HEK293 (cell line): ENCODE results near the gene CRELD1.

Experiments
- CTCF ChIA-PET: fragments of 350-600 bp; formaldehyde crosslinking; extraction: SDS; loops from one replicate; lab custom pipeline; 2021; ENCODE audit warnings: antibody characterized with exemption; lab: Yijun Ruan, JAX
- POLR2A ChIA-PET: fragments of 300-600 bp; formaldehyde crosslinking; extraction: SDS; loops from one replicate; lab custom pipeline; 2020; ENCODE audit warnings: antibody characterized with exemption, inconsistent platforms; lab: Yijun Ruan, JAX
- H3K27ac ChIP-seq: fragments of 200-500 bp; sonication (Bioruptor generic); 2 replicates; pipeline ENCODE4 v1.5.1; 2014; ENCODE audit warnings: low read depth, low read length, control low read depth, inconsistent platforms; ENCODE audit errors: extremely low read depth
- H3K36me3 ChIP-seq, 2 experiments: fragments of 200-500 bp in 1 of 2; sonication (Bioruptor generic) in 1 of 2; 1 replicate in 1 of 2; 2 replicates in 1 of 2; pipeline ENCODE4 v1.5.1; 2014 to 2017; ENCODE audit warnings: inconsistent platforms in 2 of 2, low read length in 2 of 2; ENCODE audit not compliant: control insufficient read depth in 2 of 2, insufficient read depth in 1 of 2
- H3K4me1 ChIP-seq: fragments of 200-500 bp; sonication (Bioruptor generic); 2 replicates; pipeline ENCODE4 v1.5.1; 2014; ENCODE audit warnings: mild to moderate bottlenecking, low read length, inconsistent platforms; ENCODE audit not compliant: control insufficient read depth, insufficient read depth
- H3K4me3 ChIP-seq: 2 replicates; pipeline ENCODE4 v1.5.1; 2011; ENCODE audit warnings: low read depth, mild to moderate bottlenecking, control low read depth, low read length, moderate library complexity
- H3K9me3 ChIP-seq: fragments of 200-500 bp; sonication (Bioruptor generic); 2 replicates; pipeline ENCODE4 v1.5.1; 2014; ENCODE audit warnings: low read depth, low read length, inconsistent platforms; ENCODE audit not compliant: control insufficient read depth, insufficient read depth
- HOXC10 ChIP-seq: sonication (generic); formaldehyde crosslinking; IDR thresholded peaks from 2 replicates; pipeline ENCODE4 v1.8.1; 2023; ENCODE audit warnings: mild to moderate bottlenecking, missing genetic modification reagents
- KLF9 ChIP-seq: fragments of 450-650 bp; formaldehyde crosslinking; IDR thresholded peaks from 2 replicates; pipeline ENCODE4 v1.5.1; 2016; ENCODE audit warnings: missing biosample characterization, missing genetic modification characterization, low read depth
- PRDM1 ChIP-seq: fragments of 450-650 bp; formaldehyde crosslinking; IDR thresholded peaks from 2 replicates; pipeline ENCODE4; 2016; ENCODE audit warnings: missing biosample characterization, missing genetic modification characterization
- SCRT2 ChIP-seq: fragments of 450-650 bp; formaldehyde crosslinking; IDR thresholded peaks from 2 replicates; pipeline ENCODE4 v1.5.1; 2016; ENCODE audit warnings: missing biosample characterization, missing genetic modification characterization
- ZBTB6 ChIP-seq: fragments of 450-650 bp; formaldehyde crosslinking; IDR thresholded peaks from 2 replicates; pipeline ENCODE4 v1.5.1; 2017; ENCODE audit warnings: missing biosample characterization, missing genetic modification characterization
- ZIC2 ChIP-seq: fragments of 450-650 bp; formaldehyde crosslinking; IDR thresholded peaks from 2 replicates; pipeline ENCODE4 v1.5.1; 2016; ENCODE audit warnings: missing biosample characterization, missing genetic modification characterization
- ZNF121 ChIP-seq: fragments of 450-650 bp; formaldehyde crosslinking; IDR thresholded peaks from 2 replicates; pipeline ENCODE4 v1.5.1; 2016; ENCODE audit warnings: missing biosample characterization, missing genetic modification characterization
- ZNF133 ChIP-seq: fragments of 450-650 bp; formaldehyde crosslinking; IDR thresholded peaks from 2 replicates; pipeline ENCODE4 v1.5.1; 2016; ENCODE audit warnings: missing biosample characterization, missing genetic modification characterization
- ZNF677 ChIP-seq: fragments of 450-650 bp; IDR thresholded peaks from 2 replicates; pipeline ENCODE4 v1.5.0; 2018; ENCODE audit warnings: missing biosample characterization, mild to moderate bottlenecking, missing genetic modification characterization, moderate library complexity
- ZNF791 ChIP-seq: fragments of 450-650 bp; formaldehyde crosslinking; IDR thresholded peaks from 2 replicates; pipeline ENCODE4 v1.5.1; 2016; ENCODE audit warnings: missing biosample characterization, missing genetic modification characterization
- ZSCAN23 ChIP-seq: fragments of 450-650 bp; formaldehyde crosslinking; IDR thresholded peaks from 2 replicates; pipeline ENCODE4 v1.5.1; 2016; ENCODE audit warnings: missing biosample characterization, missing genetic modification characterization
- TF ChIP-seq, protein P1 (sequence below): fragments of 450-650 bp; formaldehyde crosslinking; conservative IDR thresholded peaks from 2 replicates; pipeline ENCODE4 v1.5.1; 2016; ENCODE audit warnings: low read depth, missing biosample characterization, missing genetic modification characterization
- TF ChIP-seq, protein P2 (sequence below): fragments of 450-650 bp; IDR thresholded peaks from 2 replicates; pipeline ENCODE4 v1.5.1; 2018; ENCODE audit warnings: missing biosample characterization, mild to moderate bottlenecking, missing genetic modification characterization
- TF ChIP-seq, protein P3 (sequence below): fragments of 450-650 bp; formaldehyde crosslinking; IDR thresholded peaks from 2 replicates; pipeline ENCODE4 v1.5.1; 2016; ENCODE audit warnings: missing biosample characterization, missing genetic modification characterization

CRELD1 gene

DNA sequence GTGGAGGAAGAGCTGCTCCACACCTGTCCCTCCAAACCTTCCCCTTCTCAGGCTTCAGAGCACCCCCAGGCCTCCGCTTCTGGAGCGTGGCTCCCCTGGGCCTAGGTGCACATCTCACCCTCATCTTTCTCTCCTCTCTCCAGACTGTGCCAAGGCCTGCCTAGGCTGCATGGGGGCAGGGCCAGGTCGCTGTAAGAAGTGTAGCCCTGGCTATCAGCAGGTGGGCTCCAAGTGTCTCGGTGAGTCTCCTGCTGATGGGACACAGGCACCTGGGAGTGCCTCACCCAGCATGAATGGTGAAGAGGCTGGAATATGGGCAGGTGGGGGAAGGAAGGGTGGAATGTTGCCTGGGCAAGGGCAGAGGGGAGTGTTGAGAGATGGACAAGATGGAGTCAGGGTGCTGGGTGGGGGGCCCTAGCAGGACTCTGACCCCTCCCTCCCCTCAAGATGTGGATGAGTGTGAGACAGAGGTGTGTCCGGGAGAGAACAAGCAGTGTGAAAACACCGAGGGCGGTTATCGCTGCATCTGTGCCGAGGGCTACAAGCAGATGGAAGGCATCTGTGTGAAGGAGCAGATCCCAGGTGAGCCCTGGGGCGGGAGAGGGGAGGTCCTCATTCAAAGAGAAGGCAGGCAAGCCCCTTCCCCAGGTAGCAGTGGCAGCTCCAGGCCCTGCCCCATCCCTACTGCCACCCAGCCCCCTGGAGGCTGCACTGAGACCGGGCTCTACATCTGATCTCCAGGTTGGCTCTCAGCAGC, 9.5 kb downstream of the CRELD1 start:
- Histone ChIP-seq H3K4me3 (no peak overlapping the region), H3K27ac (no peak overlapping the region), H3K36me3 (peaks cover 0 to 47% of the 10 kb centered on the region in 2 experiments; a peak in 1 of 3 replicates), H3K4me1 (no peaks in the 10 kb centered on the region), H3K9me3 (no peaks in the 10 kb centered on the region)
- TF ChIP-seq ZIC2 (peak; percentile 51; the same call in 1 of the 2 replicates), PRDM1 (tag by site-specific recombination) (no peak)
- ChIA-PET POLR2A (interaction anchor here (1.2 to 4.0 kb wide), 2 partner anchors 9 to 10 kb away, joined by 4 to 23 read pairs; partner anchors contain the start of genes CRELD1 and PRRT3), CTCF (interaction anchor here (0.9 to 1.6 kb wide), 3 partner anchors 10 to 13 kb away, joined by 3 to 6 read pairs (median 5); partner anchors contain the start of gene CRELD1)

DNA sequence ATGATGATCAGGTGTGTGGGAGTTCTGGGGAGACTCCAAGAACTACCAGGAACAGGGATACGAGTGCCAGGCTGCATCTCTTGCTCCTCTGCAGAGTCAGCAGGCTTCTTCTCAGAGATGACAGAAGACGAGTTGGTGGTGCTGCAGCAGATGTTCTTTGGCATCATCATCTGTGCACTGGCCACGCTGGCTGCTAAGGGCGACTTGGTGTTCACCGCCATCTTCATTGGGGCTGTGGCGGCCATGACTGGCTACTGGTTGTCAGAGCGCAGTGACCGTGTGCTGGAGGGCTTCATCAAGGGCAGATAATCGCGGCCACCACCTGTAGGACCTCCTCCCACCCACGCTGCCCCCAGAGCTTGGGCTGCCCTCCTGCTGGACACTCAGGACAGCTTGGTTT, 10.6 kb downstream of the CRELD1 start:
- Histone ChIP-seq H3K4me3 (no peak overlapping the region), H3K9me3 (no peaks in the 10 kb centered on the region), H3K4me1 (no peaks in the 10 kb centered on the region), H3K27ac (no peak overlapping the region), H3K36me3 (peaks cover 0 to 52% of the 10 kb centered on the region in 2 experiments; a peak in 1 of 3 replicates)
- ChIA-PET CTCF (interaction anchor here (0.5 kb wide), 1 partner anchor 444 kb away, joined by 3 read pairs; no protein-coding TSS in a partner anchor), POLR2A (interaction anchor here (1.2 to 4.0 kb wide), 2 partner anchors 10 to 11 kb away, joined by 3 to 23 read pairs; partner anchors contain the start of gene CRELD1)
- TF ChIP-seq ZNF121 (tag by site-specific recombination) (no peak), SCRT2 (tag by site-specific recombination) (peak; percentile 59; the same call in 1 of the 2 replicates)

DNA sequence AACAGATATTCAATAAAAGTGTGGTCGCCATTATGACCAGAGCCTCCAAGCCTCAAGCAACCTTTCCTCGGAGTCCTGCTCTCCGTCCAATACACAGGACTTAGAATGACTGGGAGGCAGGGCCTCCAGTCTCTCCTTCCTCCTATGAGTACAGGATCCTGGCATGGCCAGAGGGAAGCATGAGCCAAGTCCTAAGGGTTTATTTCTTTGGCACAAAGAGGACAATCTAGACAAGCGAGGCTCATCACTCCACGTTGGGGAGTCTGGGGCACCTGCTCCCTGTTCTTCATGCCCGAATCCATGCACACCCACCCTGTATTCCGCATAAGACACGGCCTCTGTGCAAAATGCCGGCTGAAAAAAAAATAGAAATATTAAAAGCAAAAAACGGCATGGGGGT, 11.7 kb downstream of the CRELD1 start:
- Histone ChIP-seq H3K36me3 (peaks cover 0 to 58% of the 10 kb centered on the region in 2 experiments; a peak in 1 of 3 replicates), H3K4me3 (no peak overlapping the region), H3K4me1 (no peaks in the 10 kb centered on the region), H3K9me3 (no peaks in the 10 kb centered on the region), H3K27ac (no peak overlapping the region)
- TF ChIP-seq ZNF791 (no peak), HOXC10 (no peak)
- CTCF ChIA-PET: interaction anchor here (1.0 to 2.3 kb wide), 9 partner anchors 9 to 196 kb away, joined by 3 to 19 read pairs (median 5); partner anchors contain the start of genes CRELD1 and OGG1
- POLR2A ChIA-PET: interaction anchor here (1.6 to 4.0 kb wide), 2 partner anchors 12 to 66 kb away, joined by 6 to 23 read pairs; partner anchors contain the start of gene CRELD1

GRCh38 chr3:9946112-9947024, 12.7 kb downstream of the CRELD1 start:
- Histone ChIP-seq H3K27ac (peak overlapping the region; percentile 69; the same call in 1 of the 2 replicates), H3K4me3 (peak overlapping the region; percentile 50)
- POLR2A ChIA-PET: interaction anchor here (0.5 to 1.9 kb wide), 26 partner anchors 8 to 590 kb away, joined by 3 to 33 read pairs (median 4); partner anchors contain the start of genes CRELD1, EMC3, IL17RC and JAGN1
- TF ChIP-seq ZSCAN23 (tag by site-specific recombination): no peak
- TF ChIP-seq ZNF677: no peak
- no peak for TF ChIP-seq ZBTB6 (tag by site-specific recombination)
- TF ChIP-seq, protein P1, sequence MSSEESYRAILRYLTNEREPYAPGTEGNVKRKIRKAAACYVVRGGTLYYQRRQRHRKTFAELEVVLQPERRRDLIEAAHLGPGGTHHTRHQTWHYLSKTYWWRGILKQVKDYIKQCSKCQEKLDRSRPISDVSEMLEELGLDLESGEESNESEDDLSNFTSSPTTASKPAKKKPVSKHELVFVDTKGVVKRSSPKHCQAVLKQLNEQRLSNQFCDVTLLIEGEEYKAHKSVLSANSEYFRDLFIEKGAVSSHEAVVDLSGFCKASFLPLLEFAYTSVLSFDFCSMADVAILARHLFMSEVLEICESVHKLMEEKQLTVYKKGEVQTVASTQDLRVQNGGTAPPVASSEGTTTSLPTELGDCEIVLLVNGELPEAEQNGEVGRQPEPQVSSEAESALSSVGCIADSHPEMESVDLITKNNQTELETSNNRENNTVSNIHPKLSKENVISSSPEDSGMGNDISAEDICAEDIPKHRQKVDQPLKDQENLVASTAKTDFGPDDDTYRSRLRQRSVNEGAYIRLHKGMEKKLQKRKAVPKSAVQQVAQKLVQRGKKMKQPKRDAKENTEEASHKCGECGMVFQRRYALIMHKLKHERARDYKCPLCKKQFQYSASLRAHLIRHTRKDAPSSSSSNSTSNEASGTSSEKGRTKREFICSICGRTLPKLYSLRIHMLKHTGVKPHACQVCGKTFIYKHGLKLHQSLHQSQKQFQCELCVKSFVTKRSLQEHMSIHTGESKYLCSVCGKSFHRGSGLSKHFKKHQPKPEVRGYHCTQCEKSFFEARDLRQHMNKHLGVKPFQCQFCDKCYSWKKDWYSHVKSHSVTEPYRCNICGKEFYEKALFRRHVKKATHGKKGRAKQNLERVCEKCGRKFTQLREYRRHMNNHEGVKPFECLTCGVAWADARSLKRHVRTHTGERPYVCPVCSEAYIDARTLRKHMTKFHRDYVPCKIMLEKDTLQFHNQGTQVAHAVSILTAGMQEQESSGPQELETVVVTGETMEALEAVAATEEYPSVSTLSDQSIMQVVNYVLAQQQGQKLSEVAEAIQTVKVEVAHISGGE (tag by site-specific recombination): 0 out of 2 replicates have a peak, but pooled peaks have one; percentile 10
- TF ChIP-seq KLF9 (tag by site-specific recombination): peak; percentile 62
- TF ChIP-seq ZNF133: no peak
- TF ChIP-seq, protein P2, sequence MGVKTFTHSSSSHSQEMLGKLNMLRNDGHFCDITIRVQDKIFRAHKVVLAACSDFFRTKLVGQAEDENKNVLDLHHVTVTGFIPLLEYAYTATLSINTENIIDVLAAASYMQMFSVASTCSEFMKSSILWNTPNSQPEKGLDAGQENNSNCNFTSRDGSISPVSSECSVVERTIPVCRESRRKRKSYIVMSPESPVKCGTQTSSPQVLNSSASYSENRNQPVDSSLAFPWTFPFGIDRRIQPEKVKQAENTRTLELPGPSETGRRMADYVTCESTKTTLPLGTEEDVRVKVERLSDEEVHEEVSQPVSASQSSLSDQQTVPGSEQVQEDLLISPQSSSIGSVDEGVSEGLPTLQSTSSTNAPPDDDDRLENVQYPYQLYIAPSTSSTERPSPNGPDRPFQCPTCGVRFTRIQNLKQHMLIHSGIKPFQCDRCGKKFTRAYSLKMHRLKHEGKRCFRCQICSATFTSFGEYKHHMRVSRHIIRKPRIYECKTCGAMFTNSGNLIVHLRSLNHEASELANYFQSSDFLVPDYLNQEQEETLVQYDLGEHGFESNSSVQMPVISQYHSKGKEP (tag by site-specific recombination): peak; percentile 82
- TF ChIP-seq, protein P3, sequence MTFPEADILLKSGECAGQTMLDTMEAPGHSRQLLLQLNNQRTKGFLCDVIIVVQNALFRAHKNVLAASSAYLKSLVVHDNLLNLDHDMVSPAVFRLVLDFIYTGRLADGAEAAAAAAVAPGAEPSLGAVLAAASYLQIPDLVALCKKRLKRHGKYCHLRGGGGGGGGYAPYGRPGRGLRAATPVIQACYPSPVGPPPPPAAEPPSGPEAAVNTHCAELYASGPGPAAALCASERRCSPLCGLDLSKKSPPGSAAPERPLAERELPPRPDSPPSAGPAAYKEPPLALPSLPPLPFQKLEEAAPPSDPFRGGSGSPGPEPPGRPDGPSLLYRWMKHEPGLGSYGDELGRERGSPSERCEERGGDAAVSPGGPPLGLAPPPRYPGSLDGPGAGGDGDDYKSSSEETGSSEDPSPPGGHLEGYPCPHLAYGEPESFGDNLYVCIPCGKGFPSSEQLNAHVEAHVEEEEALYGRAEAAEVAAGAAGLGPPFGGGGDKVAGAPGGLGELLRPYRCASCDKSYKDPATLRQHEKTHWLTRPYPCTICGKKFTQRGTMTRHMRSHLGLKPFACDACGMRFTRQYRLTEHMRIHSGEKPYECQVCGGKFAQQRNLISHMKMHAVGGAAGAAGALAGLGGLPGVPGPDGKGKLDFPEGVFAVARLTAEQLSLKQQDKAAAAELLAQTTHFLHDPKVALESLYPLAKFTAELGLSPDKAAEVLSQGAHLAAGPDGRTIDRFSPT (tag by site-specific recombination): peak; percentile 61; the same call in 1 of the 2 replicates

More at GRCh38 chr3:9946112-9947024, 12.7 kb downstream of the CRELD1 start:
- H3K4me1 ChIP-seq: no peaks in the 10 kb centered on the region
- peaks cover 0 to 51% of the 10 kb centered on the region in 2 experiments; a peak in 1 of 3 replicates for H3K36me3 ChIP-seq
- CTCF ChIA-PET: interaction anchor here (0.7 to 2.3 kb wide), 33 partner anchors 8 to 249 kb away, joined by 3 to 19 read pairs (median 4); partner anchors contain the start of genes ARPC4, CRELD1, OGG1 and TADA3
- no peaks in the 10 kb centered on the region for H3K9me3 ChIP-seq
